DOHH2 (cell line): ENCODE measurements around the gene SLC44A1.

Experiments
- H3F3A ChIP-seq: fragments of 200-600 bp; sonication (generic), shearing (Covaris generic); 2 replicates; pipeline ENCODE4 v1.6.0; 2016; ENCODE audit warnings: antibody characterized with exemption, mild to moderate bottlenecking; ENCODE audit not compliant: control insufficient read depth, insufficient read depth
- H3K27ac ChIP-seq: fragments of 200-600 bp; sonication (generic); 2 replicates; pipeline ENCODE4 v1.5.1; 2014; ENCODE audit warnings: low read depth, mild to moderate bottlenecking, low read length, moderate library complexity
- H3K27me3 ChIP-seq: fragments of 200-600 bp; sonication (generic); 2 replicates; pipeline ENCODE4 v1.6.1; 2014; ENCODE audit warnings: mild to moderate bottlenecking, low read length, mixed read lengths; ENCODE audit not compliant: control insufficient read depth
- H3K36me3 ChIP-seq: fragments of 200-600 bp; sonication (generic); 2 replicates; pipeline ENCODE4 v1.6.1; 2014; ENCODE audit warnings: mild to moderate bottlenecking, low read length, moderate library complexity, mixed read lengths; ENCODE audit not compliant: control insufficient read depth
- H3K4me1 ChIP-seq: fragments of 200-600 bp; sonication (generic); 2 replicates; pipeline ENCODE4 v1.6.1; 2014; ENCODE audit warnings: mild to moderate bottlenecking, low read length, mixed read lengths; ENCODE audit not compliant: control insufficient read depth
- H3K4me2 ChIP-seq: fragments of 200-600 bp; sonication (generic); 2 replicates; pipeline ENCODE4 v1.6.0; 2014; ENCODE audit warnings: mild to moderate bottlenecking, low read length, moderate library complexity
- H3K4me3 ChIP-seq: fragments of 200-600 bp; sonication (generic); 2 replicates; pipeline ENCODE4 v1.5.1; 2014; ENCODE audit warnings: mild to moderate bottlenecking, low read length, mixed read lengths
- H3K79me2 ChIP-seq: fragments of 200-600 bp; sonication (generic); 2 replicates; pipeline ENCODE4 v1.6.1; 2014; ENCODE audit warnings: mild to moderate bottlenecking, low read length, mixed read lengths; ENCODE audit not compliant: control insufficient read depth
- H3K9me2 ChIP-seq: fragments of 200-600 bp; sonication (generic); replicated peaks from 2 replicates; pipeline ENCODE4 v1.6.1; 2014; ENCODE audit warnings: mild to moderate bottlenecking, low read length, mixed read lengths; ENCODE audit not compliant: control insufficient read depth
- H3K9me3 ChIP-seq: fragments of 200-600 bp; sonication (generic); 2 replicates; pipeline ENCODE4 v1.6.1; 2014; ENCODE audit warnings: antibody characterized with exemption, low read length, mixed read lengths; ENCODE audit not compliant: control insufficient read depth, insufficient read depth
- H4K20me1 ChIP-seq: fragments of 200-600 bp; sonication (generic); 2 replicates; pipeline ENCODE4 v1.6.0; 2014; ENCODE audit warnings: low read depth, mild to moderate bottlenecking, antibody characterized with exemption, low read length, moderate library complexity; ENCODE audit not compliant: control insufficient read depth, insufficient read depth
- CTCF ChIP-seq: fragments of 200-600 bp; sonication (generic); IDR thresholded peaks from one replicate; pipeline ENCODE4 v1.5.1; 2014; ENCODE audit warnings: antibody characterized with exemption, mild to moderate bottlenecking, low read depth, low read length; ENCODE audit not compliant: poor library complexity, severe bottlenecking
- EZH2phosphoT487 ChIP-seq: fragments of 200-600 bp; sonication (generic); IDR thresholded peaks from 2 replicates; pipeline ENCODE4 v1.6.1; 2017; ENCODE audit warnings: borderline replicate concordance, mild to moderate bottlenecking, antibody characterized with exemption, low read length, moderate library complexity, mixed read lengths

SLC44A1 gene

GRCh38 chr9:105308461-105309341, 64.2 kb downstream of the SLC44A1 start:
- no peak overlapping the region for H3K27ac ChIP-seq
- H3K4me2 ChIP-seq: no peak overlapping the region
- H3K4me3 ChIP-seq: no peak overlapping the region
- H3K9me2 ChIP-seq: no peaks in the 10 kb centered on the region
- H3K79me2 ChIP-seq: no peaks in the 10 kb centered on the region
- no peaks in the 10 kb centered on the region for H3K9me3 ChIP-seq
- H3K27me3 ChIP-seq: no peaks in the 10 kb centered on the region
- H4K20me1 ChIP-seq: no peaks in the 10 kb centered on the region
- TF ChIP-seq EZH2phosphoT487 (no peak), CTCF (no peak)
- no peaks in the 10 kb centered on the region for H3F3A ChIP-seq
- no peaks in the 10 kb centered on the region for H3K36me3 ChIP-seq
- peaks cover 9% of the 10 kb centered on the region for H3K4me1 ChIP-seq

- H3K79me2 ChIP-seq: no peaks in the 10 kb centered on the region
- H3K4me1 ChIP-seq: peaks cover 9% of the 10 kb centered on the region
- H3K36me3 ChIP-seq: no peaks in the 10 kb centered on the region
- TF ChIP-seq CTCF (no peak), EZH2phosphoT487 (no peak)
- H3K9me3 ChIP-seq: no peaks in the 10 kb centered on the region
- no peaks in the 10 kb centered on the region for H3K27me3 ChIP-seq
- no peak overlapping the region for H3K27ac ChIP-seq
- H3F3A ChIP-seq: no peaks in the 10 kb centered on the region
- no peak overlapping the region for H3K4me2 ChIP-seq
- no peaks in the 10 kb centered on the region for H3K9me2 ChIP-seq
- H3K4me3 ChIP-seq: no peak overlapping the region
- no peaks in the 10 kb centered on the region for H4K20me1 ChIP-seq
Observed at GRCh38 chr9:105309531-105309931, 65.1 kb downstream of the SLC44A1 start.

- TF ChIP-seq CTCF (no peak), EZH2phosphoT487 (no peak)
- Histone ChIP-seq H3K4me3 (no peak overlapping the region), H3K4me1 (peaks cover 5% of the 10 kb centered on the region; the same call in 1 of the 2 replicates)
Observed at GRCh38 chr9:105311306-105311705, 66.9 kb downstream of the SLC44A1 start.

More at GRCh38 chr9:105311306-105311705, 66.9 kb downstream of the SLC44A1 start:
- no peaks in the 10 kb centered on the region for H3F3A ChIP-seq
- H3K27ac ChIP-seq: no peak overlapping the region
- H3K79me2 ChIP-seq: no peaks in the 10 kb centered on the region
- peaks cover 3% of the 10 kb centered on the region; the same call in 1 of the 2 replicates for H3K36me3 ChIP-seq
- H3K9me3 ChIP-seq: no peaks in the 10 kb centered on the region
- no peaks in the 10 kb centered on the region for H4K20me1 ChIP-seq
- no peak overlapping the region for H3K4me2 ChIP-seq
- H3K9me2 ChIP-seq: no peaks in the 10 kb centered on the region
- H3K27me3 ChIP-seq: no peaks in the 10 kb centered on the region
